HG03139 (cell line): ENCODE data around the gene SH3RF1.
A peak's percentile ranks its signal among the peaks of the same experiment; 100 is the strongest.

Experiments
- ATAC-seq: cut with Tn5 transposase; IDR thresholded peaks from one replicate; pipeline ENCODE4 v1.9.1; 2021; ENCODE audit not compliant: unreplicated experiment

SH3RF1 gene

DNA sequence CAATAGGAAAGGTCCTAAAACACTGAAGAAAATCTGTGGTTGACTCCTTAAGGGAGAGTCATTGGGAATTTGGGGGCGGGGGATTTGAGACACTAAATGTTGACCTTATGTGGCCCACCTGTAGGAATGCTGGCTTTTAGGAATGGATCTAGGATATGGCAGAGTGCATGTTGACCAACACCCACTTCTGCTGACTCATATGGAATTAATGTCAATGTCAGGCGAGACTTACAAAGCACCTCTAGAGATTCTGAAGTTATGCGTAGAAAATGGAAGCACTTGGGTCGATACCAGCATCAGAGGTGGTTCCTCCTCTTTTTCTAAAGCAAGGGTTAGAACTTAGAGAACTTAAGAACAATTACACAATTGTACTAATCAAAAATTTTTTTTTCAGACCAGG is 160.1 kb downstream of the SH3RF1 start:
- ATAC-seq, result no peak

DNA sequence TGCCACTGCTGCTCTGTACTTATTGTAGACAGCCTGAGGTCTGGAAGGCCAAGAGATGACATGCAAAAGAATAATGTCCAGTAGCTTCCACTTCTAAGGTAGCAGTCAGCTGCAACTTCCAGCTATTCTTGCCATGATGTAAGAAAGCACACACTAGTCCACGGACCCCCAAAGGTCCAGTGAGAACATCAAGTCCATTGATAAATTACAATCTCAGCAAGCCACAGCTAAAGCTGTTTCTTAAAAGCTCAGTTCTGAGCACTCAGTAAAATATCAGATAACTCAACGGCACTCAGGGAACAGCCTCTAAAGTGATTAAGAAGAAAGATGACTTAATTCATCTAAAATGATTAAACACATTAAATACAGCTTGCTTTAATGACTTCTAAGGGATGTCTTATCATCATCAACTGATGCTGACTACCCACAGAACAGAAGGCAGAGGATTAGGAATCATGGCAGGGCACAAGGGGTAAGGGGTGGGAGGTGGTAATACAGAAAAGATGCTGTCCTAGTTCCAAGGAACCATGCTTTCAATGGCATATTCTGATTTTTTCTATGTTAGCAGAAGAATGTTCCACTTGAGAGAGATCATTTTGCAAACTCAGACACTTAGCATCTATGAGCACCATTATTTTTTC is 161.6 kb downstream of the SH3RF1 start:
- no peak for ATAC-seq

DNA sequence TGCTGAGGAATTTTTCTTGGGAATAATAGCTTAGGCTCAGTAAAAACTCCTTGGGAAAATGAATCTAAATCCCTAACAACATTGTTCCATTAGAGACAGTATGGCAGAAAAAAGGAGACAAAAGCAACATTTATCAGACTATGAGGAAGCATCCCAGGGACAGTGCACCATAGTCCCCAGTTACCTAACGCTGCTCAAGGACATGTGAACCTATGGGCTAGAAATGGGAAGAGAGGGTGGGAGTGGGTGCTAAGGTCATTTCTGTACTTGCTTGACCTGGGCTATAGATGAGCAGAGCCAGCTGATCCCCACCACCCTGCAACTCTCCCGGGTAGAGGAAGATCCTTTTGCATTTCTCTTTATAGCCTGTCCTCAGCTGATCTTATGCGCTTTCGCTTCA is 162.5 kb downstream of the SH3RF1 start:
- ATAC-seq, result no peak

DNA sequence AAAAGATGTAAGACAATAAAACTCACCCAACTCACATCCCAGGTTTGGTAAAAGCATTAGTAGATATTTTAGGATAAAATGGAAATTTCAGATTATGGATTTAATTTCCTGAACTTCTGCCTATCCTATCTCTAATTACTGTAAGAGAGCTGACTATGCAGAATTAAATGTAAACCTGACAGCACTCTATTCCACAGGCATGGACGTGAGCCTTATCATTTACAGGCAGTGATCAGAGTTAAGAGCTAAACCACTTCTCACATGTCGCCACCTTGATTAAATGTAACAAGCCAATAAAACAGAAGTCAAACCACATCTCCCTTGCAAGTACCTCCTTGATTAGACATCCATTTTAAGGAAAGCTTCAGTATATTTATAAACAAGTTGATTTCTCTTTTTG is 163.2 kb downstream of the SH3RF1 start:
- ATAC-seq, result no peak

DNA sequence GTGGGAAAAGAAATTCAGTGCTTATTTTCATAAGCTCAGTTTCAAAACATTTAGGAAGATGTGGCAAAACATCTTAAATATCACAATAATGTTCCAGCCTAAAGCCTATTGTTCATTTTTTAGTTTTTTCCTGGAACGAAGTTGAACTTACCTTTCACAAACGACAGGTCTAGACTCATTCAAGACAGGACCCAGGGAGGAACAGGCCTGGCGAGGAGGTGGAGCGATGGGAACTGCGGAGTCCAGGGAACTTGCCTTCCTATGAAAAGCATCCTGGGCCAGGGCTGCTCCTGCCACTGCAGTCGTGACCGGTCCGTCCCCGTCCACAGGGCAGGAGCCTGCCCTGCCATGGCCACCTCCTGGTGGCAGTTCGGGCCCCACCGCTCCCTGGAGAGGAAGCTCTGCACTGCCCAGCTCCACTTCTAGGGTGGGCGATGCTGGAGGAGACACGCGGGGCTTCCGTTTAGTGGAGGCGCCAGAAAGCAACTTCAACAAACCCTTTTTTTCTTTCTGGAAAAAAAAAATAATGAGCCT is 164.0 kb downstream of the SH3RF1 start:
- ATAC-seq, result no peak

DNA sequence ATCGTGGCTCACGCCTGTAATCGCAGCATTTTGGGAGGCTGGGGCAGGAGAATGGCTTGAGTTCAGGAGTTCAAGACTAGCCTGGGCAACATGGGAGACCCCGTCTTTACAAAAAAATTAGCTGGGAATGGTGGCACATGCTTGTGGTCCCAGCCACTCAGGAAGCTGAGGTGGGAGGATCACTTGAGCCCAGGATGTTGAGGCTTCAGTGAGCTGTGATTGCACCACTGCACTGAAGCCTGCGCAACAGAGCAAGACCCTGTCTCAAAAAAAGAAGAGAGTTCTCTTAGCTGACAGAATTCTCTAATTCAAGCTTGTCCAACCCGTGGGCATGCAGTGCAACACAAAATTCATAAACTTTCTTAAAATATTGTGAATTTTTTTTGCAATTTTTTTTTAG is 165.1 kb downstream of the SH3RF1 start:
- no peak for ATAC-seq

DNA sequence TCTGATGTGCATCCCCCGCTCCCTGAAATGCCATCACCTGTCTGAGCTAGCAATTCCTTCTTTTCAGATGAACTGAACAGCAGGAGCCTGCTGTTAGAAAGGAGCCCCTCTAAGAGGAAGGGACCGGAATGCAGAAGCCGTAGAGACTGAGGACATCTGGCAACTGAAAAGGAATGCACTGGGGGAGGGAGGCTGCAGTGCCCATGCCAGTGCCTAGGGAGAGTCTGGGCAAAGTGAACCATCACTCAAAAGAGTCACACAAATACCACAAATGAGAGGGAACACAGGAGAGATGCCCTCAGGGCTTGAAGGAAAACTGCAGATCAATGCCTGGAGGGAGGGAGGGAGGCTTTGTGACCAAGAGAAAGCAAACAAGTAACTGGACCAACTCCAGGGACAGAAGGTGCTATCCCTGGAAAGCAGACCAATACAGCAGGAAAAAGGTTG is 166.8 kb downstream of the SH3RF1 start:
- no peak for ATAC-seq

DNA sequence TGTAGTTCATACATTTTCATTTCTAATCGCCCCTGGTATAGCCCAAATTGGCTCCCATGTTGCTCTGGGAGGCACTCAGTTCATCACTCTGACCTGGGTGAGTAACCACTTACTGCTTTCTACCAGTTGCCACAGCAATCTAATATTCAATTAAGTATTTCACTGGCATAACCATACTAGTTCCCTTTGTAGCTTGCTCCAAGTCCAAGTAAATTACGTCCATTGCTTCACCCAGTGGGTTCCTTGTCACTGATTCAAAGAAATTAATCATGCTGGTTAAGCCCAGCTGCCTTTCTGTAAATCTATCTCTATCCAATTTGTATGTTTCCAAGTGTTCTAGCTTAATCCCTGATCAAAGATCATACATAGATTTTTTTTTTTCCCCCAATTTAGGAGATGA is 168.7 kb downstream of the SH3RF1 start:
- ATAC-seq, result no peak

DNA sequence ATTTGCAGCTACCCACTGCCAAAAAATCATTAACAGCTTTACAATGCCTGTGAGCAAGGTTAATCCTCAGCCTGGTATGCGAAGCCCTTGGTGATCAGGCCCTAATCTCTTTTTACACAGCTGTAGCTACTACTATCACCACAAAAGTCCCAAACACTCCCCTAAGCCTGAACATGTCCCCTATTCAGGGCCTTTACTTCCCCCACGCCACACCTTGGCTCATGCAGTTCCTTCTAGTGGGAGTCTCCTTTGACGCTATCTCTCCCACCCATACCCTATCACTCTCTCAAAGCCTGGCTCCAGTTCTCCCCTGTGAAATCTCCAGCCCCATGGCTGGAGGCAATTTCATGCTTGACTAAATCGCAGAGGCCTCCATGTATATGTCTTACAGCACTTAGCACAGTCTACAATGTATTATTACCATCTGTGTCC is 170.1 kb downstream of the SH3RF1 start:
- ATAC-seq, result no peak

DNA sequence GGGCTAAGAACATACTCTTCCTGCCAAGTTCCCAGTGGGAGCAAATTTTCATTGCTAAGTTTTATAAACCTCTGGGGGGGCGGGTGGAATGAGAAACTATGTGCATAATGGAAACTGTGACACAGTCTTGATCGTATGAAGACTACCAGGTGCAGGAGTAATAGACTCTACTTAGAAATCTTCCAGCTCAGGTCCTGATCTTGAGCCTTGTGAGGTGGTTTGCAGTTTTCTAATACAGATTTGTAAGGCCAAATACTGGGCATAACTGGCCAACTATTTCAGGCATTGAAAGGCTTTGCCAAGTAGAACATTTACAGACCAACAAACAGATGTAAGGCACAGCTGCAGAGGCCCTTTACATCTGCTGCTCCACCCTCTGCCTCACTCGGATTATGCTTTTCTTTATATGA is 171.0 kb downstream of the SH3RF1 start:
- ATAC-seq, result peak; percentile 59

DNA sequence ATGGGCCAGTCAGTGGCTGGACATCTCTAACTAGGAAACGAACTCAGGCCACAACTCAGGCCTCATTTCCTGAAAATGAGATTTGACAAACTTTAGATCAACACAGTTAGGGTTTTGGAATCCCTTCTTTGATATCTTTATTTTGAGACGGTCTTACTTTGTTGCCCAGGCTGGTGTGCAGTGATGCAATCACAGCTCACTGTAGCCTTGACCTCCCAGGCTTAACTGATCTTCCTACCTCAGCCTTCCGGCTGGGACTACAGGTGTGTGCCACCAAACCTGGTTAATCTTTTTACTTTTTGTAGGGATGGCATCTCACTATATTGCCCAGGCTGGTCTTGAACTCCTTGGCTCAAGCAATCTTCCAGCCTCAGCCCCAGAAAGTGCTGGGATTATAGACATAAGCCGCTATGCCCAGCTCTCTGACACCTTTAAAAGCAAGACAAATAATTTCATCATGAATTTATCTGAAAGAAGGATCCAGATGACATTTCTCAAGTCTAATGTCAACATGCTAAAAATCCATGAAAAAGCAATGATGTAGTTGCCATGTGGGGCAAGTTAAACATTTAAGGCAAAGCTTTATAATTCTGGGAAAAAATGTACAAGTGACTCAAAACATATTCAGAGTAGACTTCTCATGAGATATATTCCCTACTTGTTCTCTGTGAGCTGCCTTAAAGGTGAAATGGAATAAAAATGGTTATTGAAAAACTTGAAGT is 171.6 kb downstream of the SH3RF1 start:
- no peak for ATAC-seq

DNA sequence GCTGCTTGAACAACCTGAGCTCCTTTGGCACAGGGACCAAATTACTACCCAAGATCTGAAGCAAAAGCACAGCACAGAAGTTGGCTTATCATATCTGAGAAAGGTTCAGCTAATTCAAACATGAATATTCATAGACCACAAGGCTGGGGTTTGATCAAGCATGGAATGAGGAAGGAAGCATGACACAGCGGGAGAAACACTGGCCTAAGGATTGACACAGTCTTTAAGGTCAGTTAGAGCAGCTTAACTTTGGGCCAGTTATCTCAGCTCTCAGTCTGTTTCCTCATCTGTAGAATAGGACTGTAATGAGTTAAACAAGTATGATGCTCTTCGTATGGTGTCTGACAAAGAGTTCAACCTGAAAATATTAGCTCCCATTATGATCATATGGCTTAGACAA is 172.2 kb downstream of the SH3RF1 start:
- peak; percentile 38 for ATAC-seq

DNA sequence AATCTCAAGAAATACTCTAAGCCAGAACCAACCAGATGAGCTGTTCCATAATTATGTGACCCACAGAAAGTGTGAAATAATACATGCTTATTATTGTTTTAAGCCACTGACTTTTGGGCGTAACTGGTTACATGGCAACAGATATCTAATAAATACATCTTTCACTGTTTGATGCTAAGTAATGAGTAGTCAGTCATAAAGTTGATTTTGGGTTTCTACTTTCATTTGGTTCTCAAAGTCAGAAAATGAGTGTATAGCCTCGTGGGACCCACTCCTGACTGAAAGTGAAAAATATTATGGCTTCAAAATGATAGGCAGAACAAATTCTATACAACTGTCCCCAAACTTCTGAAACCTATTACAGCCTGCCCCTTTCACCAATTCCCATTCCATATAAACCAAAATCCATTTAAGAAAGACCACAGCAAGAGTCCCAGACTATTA is 172.7 kb downstream of the SH3RF1 start:
- ATAC-seq, result peak; percentile 32

DNA sequence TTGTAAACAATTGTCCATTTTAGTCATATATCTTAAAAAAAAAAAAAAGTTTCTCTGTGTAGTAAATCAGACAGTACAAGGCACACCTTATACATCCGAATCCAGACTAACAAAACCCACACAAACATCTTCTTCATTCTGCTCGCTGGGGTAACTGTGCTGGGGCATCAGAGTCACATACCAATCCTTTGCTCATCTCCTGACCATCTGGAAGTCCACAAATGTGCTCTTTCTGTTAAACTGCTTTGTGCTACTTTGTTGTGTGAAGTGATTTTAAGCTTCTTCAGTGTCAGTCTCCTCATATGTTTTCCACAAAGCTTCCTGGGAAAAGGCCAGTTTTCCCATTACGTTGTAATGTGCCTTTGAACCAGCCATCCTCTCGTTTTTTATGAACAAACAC is 174.5 kb downstream of the SH3RF1 start:
- no peak for ATAC-seq

DNA sequence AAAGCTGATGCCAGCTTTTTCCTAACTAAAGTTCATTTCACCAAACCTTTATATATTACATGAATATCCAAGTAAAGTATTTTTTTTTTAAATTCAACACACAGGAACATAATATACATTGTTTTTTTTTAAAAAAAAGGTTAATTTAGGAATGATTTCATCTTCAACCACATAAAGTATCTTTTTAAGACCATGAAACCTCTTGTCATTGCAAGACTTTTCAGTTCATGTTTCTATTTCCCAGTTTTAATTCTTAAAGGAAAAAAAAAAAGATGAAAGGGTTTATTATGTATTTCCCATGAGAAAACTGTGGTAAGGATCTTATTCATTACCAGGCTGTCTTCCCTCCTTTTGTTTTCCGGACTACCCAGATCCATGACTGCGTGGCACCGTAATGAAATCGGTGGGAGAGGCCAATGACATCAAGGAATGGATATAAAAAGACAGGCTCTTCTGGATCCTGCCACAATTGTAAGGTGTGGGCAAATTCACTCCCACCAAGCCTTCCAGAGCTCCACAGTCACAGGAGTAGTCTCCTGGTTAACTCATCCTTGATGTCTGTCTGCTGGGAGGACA is 176.0 kb downstream of the SH3RF1 start:
- no peak for ATAC-seq

DNA sequence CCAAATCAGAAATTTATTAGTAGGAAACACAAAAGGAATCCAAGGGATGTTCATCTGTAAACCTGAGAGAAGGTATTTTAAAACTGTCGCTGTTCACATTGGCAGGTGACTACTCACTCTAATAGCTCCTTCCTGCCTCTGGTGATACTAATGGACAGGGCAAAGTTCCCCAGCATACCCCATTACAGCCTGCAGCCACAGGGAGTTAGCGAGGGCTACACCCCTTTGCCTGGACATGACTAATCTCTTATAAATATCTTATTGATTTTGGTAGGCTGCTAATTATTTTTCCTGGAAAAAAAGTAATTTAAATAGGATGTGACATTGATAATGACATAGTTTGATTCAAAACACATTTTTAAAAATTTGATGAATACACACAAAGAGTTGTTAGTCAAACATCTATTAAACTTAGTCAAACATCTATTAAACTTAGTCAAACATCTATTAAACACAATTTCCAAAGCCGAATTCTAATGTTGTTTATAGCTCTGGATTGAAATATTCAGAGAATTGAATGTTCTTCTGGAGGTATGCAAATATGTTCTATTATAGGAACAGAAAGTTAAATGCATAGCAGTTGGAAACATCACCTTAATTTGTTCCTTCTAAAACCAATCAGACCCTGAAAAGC is 177.8 kb downstream of the SH3RF1 start:
- ATAC-seq, result no peak

DNA sequence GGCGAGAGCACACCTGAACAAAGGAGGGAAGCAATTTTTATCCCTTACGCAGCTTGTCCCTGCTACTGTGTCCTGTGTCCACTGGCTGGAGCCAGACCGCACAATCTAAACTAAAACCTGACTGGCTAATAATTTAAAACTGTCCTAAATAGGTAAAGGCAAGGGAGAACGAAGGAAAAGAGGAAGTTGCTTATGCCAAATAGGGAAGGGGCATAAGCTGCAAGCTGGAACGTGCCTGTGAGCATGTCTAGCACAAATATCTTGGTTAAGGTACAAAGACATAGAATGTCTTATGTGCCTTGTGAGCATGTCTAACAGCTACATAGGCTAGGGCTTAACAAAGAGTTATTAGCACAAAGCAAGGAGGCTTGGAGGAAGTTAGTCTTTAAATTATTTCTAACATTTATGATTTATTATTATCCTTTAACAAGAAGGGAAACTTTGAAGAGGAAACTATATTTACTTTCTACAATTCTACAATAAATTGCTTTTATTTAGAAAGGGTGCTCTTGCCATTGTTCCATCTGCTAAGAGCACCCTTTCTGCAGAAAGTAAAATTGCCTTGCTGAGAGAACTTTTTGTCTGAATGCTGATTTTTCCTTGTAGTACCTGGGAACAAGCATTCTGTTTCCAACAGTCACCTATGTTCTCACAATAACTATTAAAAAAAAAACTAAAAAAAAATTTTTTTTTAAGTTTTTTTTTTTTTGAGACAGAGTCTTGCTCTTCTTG is 180.1 kb downstream of the SH3RF1 start:
- ATAC-seq, result no peak

DNA sequence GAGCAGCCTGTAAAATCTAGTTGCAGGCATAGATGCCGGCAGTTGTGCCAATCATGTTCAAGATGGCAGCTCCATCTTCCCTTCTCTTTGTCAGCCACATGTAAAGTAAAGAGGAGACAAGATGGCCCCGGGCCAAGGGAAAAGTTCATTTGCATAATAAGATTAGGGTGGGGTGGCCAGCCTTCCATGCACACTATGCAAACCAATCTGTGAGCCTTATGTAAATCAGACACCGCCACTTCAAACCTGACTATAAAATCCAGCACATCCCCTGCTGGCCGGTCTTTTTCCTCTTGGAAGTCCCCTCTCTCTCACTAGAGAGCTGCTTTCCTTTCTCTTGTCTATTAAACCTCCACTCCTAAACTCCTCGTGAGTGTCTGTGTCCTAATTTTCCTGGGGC is 181.8 kb downstream of the SH3RF1 start:
- no peak for ATAC-seq

DNA sequence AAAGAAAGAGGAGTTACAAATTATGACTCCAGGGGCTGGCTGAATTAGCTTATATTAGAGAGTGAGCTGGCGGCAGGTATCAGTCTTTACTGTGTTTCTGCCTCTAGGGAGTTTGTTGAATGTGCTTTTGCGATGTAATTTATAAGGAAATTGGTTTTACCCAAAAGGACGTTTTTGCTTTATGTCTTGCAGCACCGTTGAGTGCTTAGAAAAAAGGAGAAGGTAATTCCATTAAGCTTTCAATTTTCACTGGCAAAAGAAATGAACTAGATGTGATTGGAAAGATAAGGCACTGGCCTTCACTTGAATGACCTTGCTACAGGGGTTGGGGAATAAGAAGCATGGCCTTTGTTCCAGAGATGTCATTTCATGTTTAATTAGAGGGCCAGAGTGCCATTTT is 185.8 kb downstream of the SH3RF1 start:
- ATAC-seq, result no peak

DNA sequence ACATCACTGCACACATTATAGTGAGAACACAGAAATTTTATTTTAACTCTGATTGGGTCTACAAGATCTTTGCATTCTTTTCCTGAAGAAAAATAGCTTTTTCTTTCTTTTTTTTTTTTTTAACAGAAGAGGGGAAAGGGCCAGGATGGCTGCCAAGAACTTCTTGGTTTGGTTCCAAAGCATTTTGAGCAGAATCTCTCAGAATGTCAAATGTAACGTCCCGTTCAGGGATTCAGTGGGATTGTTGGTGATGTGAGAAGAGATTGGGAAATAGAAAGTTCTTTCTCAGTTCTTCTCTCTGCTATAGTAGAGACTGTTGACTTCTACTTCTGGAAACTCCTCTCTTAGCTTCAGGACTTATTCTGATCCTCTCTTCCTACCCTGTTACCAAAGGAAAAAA is 189.8 kb downstream of the SH3RF1 start:
- no peak for ATAC-seq
